ENCODE measurements around the gene MIB1. TPM values are rescaled to one million over a fixed set of nuclear protein-coding genes. Genes with fewer than 3 reads are reported as not detected.

MIB1 gene
- total RNA-seq, 1 experiment from 2014 or later: 48.1 TPM

- no peaks in the 10 kb centered on the region for H3K27me3 Mint-ChIP-seq (ENCODE audit: insufficient read depth, unreplicated experiment)
- peaks cover 14% of the 10 kb centered on the region for H3K4me1 Mint-ChIP-seq (ENCODE audit: low read depth, unreplicated experiment)
- no peak overlapping the region for H3K27ac Mint-ChIP-seq (ENCODE audit: unreplicated experiment)
- peak overlapping the region; percentile 99 for H3K4me3 ChIP-seq (ENCODE audit: low read depth, low read length)
- intact Hi-C loops (cut with micrococcal nuclease; ENCODE audit: unreplicated experiment): loop anchor here (2.0 to 10.0 kb wide), 2 partner anchors 107 to 141 kb away; partner anchors contain the start of gene ESCO1
- ChIA-PET POLR2A (interaction anchor here (0.7 to 1.5 kb wide), 2 partner anchors 100 to 141 kb away, joined by 7 to 15 read pairs; partner anchors contain the start of gene ESCO1), CTCF (interaction anchor here (2.8 kb wide), 1 partner anchor 38 kb away, joined by 10 read pairs; the partner anchor contains the start of gene ABHD3)
- H3K9me3 ChIP-seq: no peaks in the 10 kb centered on the region
- H3K27me3 ChIP-seq (replicated peaks; ENCODE audit: control insufficient read depth, insufficient read depth, low read length): no peaks in the 10 kb centered on the region
- DNase-seq: peak in 1 of 2 experiments; percentile 46
- no peaks in the 10 kb centered on the region for H3K36me3 ChIP-seq (ENCODE audit: control insufficient read depth, insufficient read depth, low read length)
- peaks cover 6% of the 10 kb centered on the region; the same call in 1 of the 2 replicates for H3K4me1 ChIP-seq
- TSS peak; percentile 18 for BruUV-seq (replicated peaks)
- H3K4me3 Mint-ChIP-seq (ENCODE audit: unreplicated experiment): peak overlapping the region; percentile 74
- TF ChIP-seq CTCF (IDR thresholded peaks at IDR 0.05; ENCODE audit: insufficient read depth in 1 of 2, low read depth in 1 of 2, low read length in 1 of 2, severe bottlenecking in 1 of 2, unreplicated experiment in 1 of 2): peak in 1 of 2 experiments; percentile 18
- peaks cover 8% of the 10 kb centered on the region for H3K9me3 Mint-ChIP-seq (ENCODE audit: unreplicated experiment)
- H3K36me3 Mint-ChIP-seq (ENCODE audit: insufficient read depth, unreplicated experiment): peaks cover 8% of the 10 kb centered on the region
These were observed 1.1 kb downstream of the MIB1 start for GRCh38 chr18:21741562-21742314.

GRCh38 chr18:21742315-21742687, 1.7 kb downstream of the MIB1 start:
- no peaks in the 10 kb centered on the region for H3K36me3 ChIP-seq (ENCODE audit: control insufficient read depth, insufficient read depth, low read length)
- Mint-ChIP-seq H3K27me3 (ENCODE audit: insufficient read depth, unreplicated experiment) (no peaks in the 10 kb centered on the region), H3K27ac (ENCODE audit: unreplicated experiment) (no peak overlapping the region), H3K4me1 (ENCODE audit: low read depth, unreplicated experiment) (peaks cover 14% of the 10 kb centered on the region), H3K9me3 (ENCODE audit: unreplicated experiment) (peaks cover 3% of the 10 kb centered on the region), H3K4me3 (ENCODE audit: unreplicated experiment) (peak overlapping the region; percentile 74), H3K36me3 (ENCODE audit: insufficient read depth, unreplicated experiment) (peaks cover 8% of the 10 kb centered on the region)
- DNase-seq: no peak
- no TSS peak for BruUV-seq (replicated peaks)
- H3K9me3 ChIP-seq: no peaks in the 10 kb centered on the region
- peak overlapping the region; percentile 99 for H3K4me3 ChIP-seq (ENCODE audit: low read depth, low read length)
- POLR2A ChIA-PET: interaction anchor here (0.7 kb wide), 1 partner anchor 100 kb away, joined by 7 read pairs; no protein-coding TSS in a partner anchor
- TF ChIP-seq CTCF (IDR thresholded peaks at IDR 0.05; ENCODE audit: insufficient read depth in 1 of 2, low read depth in 1 of 2, low read length in 1 of 2, severe bottlenecking in 1 of 2, unreplicated experiment in 1 of 2): no peak
- peaks cover 6% of the 10 kb centered on the region; the same call in 1 of the 2 replicates for H3K4me1 ChIP-seq
- CTCF ChIA-PET: interaction anchor here (0.6 to 2.8 kb wide), 2 partner anchors 38 to 251 kb away, joined by 3 to 10 read pairs; partner anchors contain the start of gene ABHD3
- intact Hi-C loops (cut with micrococcal nuclease; ENCODE audit: unreplicated experiment): loop anchor here (10.0 kb wide), 1 partner anchor 108 kb away; no protein-coding TSS in a partner anchor
- no peaks in the 10 kb centered on the region for H3K27me3 ChIP-seq (replicated peaks; ENCODE audit: control insufficient read depth, insufficient read depth, low read length)

GRCh38 chr18:21743166-21743832, 2.7 kb downstream of the MIB1 start:
- intact Hi-C loops (cut with micrococcal nuclease; ENCODE audit: unreplicated experiment): loop anchor here (10.0 kb wide), 1 partner anchor 108 kb away; no protein-coding TSS in a partner anchor
- no TSS peak for BruUV-seq (replicated peaks)
- Mint-ChIP-seq H3K4me3 (ENCODE audit: unreplicated experiment) (peak overlapping the region; percentile 22), H3K4me1 (ENCODE audit: low read depth, unreplicated experiment) (peaks cover 14% of the 10 kb centered on the region), H3K36me3 (ENCODE audit: insufficient read depth, unreplicated experiment) (peaks cover 8% of the 10 kb centered on the region), H3K9me3 (ENCODE audit: unreplicated experiment) (no peaks in the 10 kb centered on the region), H3K27ac (ENCODE audit: unreplicated experiment) (no peak overlapping the region), H3K27me3 (ENCODE audit: insufficient read depth, unreplicated experiment) (no peaks in the 10 kb centered on the region)
- no peaks in the 10 kb centered on the region for H3K36me3 ChIP-seq (ENCODE audit: control insufficient read depth, insufficient read depth, low read length)
- no peaks in the 10 kb centered on the region for H3K27me3 ChIP-seq (replicated peaks; ENCODE audit: control insufficient read depth, insufficient read depth, low read length)
- ChIA-PET CTCF (interaction anchor here (0.6 kb wide), 1 partner anchor 252 kb away, joined by 3 read pairs; no protein-coding TSS in a partner anchor), POLR2A (no interaction called here)
- no peaks in the 10 kb centered on the region for H3K9me3 ChIP-seq
- TF ChIP-seq CTCF (IDR thresholded peaks at IDR 0.05; ENCODE audit: insufficient read depth in 1 of 2, low read depth in 1 of 2, low read length in 1 of 2, severe bottlenecking in 1 of 2, unreplicated experiment in 1 of 2): no peak
- no peak for DNase-seq
- H3K4me1 ChIP-seq: peaks cover 10% of the 10 kb centered on the region; the same call in 1 of the 2 replicates
- no peak overlapping the region for H3K4me3 ChIP-seq (ENCODE audit: low read depth, low read length)

Measured in Caco-2 (cell line).